Caco-2 (cell line): ENCODE data around the gene MAP3K8. TPM values are rescaled to one million over a fixed set of nuclear protein-coding genes. Genes with fewer than 3 reads are reported as not detected.
A peak's percentile ranks its signal among the peaks of the same experiment; 100 is the strongest.
"Not testable (repeated sequence)": the region's sequence is repeated elsewhere in the genome, so short reads cannot be mapped to it uniquely, and the experiment has no call there.

ENCODE experiments used
- BruUV-seq: library from RNA; stranded (reverse); fragments of 400-500 nt; replicated peaks from 2 replicates; lab custom pipeline; 2021; lab: Mats Ljungman, UMichigan
- CTCF ChIA-PET: fragments of 300-600 bp; sonication (Branson Sonifier 250); formaldehyde crosslinking; loops from one replicate; lab custom pipeline; 2022; ENCODE audit warnings: antibody characterized with exemption; lab: Charles Lee
- POLR2A ChIA-PET: fragments of 300-600 bp; sonication (Branson Sonifier 250); formaldehyde crosslinking; loops from one replicate; lab custom pipeline; 2022; ENCODE audit warnings: antibody characterized with exemption; lab: Charles Lee
- DNase-seq, 2 experiments: peaks; one replicate each; pipeline versions ENCODE4 v3.0.0 to v3.0.0-alpha.2; 2020 to 2022
- H3K27me3 ChIP-seq: replicated peaks from 2 replicates; pipeline ENCODE4 v1.6.0; 2011; ENCODE audit warnings: low read length; ENCODE audit not compliant: control insufficient read depth, insufficient read depth
- H3K36me3 ChIP-seq: 2 replicates; pipeline ENCODE4 v1.5.1; 2011; ENCODE audit warnings: low read length; ENCODE audit not compliant: control insufficient read depth, insufficient read depth
- H3K4me1 ChIP-seq: fragments of 250-450 bp; sonication (Bioruptor Pico); 2 replicates; pipeline ENCODE4 v1.5.1; 2020; ENCODE audit warnings: mild to moderate bottlenecking
- H3K4me3 ChIP-seq: 2 replicates; pipeline ENCODE4 v1.5.1; 2011; ENCODE audit warnings: low read depth, mild to moderate bottlenecking, control low read depth, low read length
- H3K9me3 ChIP-seq: fragments of 250-450 bp; sonication (Bioruptor Pico); 2 replicates; pipeline ENCODE4 v1.5.1; 2020; ENCODE audit warnings: mild to moderate bottlenecking, moderate library complexity
- H3K27ac Mint-ChIP-seq: one replicate; pipeline ENCODE4 v1.8.0; 2022; ENCODE audit warnings: mixed read lengths; ENCODE audit not compliant: unreplicated experiment
- H3K27me3 Mint-ChIP-seq: one replicate; pipeline ENCODE4 v1.8.0; 2022; ENCODE audit warnings: mixed read lengths; ENCODE audit not compliant: insufficient read depth, unreplicated experiment
- H3K36me3 Mint-ChIP-seq: one replicate; pipeline ENCODE4 v1.8.0; 2022; ENCODE audit warnings: mild to moderate bottlenecking, mixed read lengths; ENCODE audit not compliant: insufficient read depth, unreplicated experiment
- H3K4me1 Mint-ChIP-seq: one replicate; pipeline ENCODE4 v1.8.0; 2022; ENCODE audit warnings: low read depth, mixed read lengths; ENCODE audit not compliant: unreplicated experiment
- H3K4me3 Mint-ChIP-seq: one replicate; pipeline ENCODE4 v1.8.0; 2022; ENCODE audit warnings: mild to moderate bottlenecking, moderate library complexity, mixed read lengths; ENCODE audit not compliant: unreplicated experiment
- H3K9me3 Mint-ChIP-seq: one replicate; pipeline ENCODE4 v1.8.0; 2022; ENCODE audit warnings: mixed read lengths; ENCODE audit not compliant: unreplicated experiment
- intact Hi-C: fragments of 100-400 bp; cut with micrococcal nuclease; formaldehyde crosslinking; loops from one replicate; pipeline ENCODE4 v1.10.0; 2022; ENCODE audit not compliant: unreplicated experiment
- total RNA-seq: library from RNA; stranded (reverse); gene quantifications from 2 replicates; pipeline ENCODE4 v1.2.3, GENCODE V29; 2022
- TF ChIP-seq, protein P1 (sequence below), 2 experiments: fragments of 200-600 bp in 1 of 2; IDR thresholded peaks; 1 replicate in 1 of 2; 2 replicates in 1 of 2; pipeline versions ENCODE4 v1.5.1 to v1.8.0; 2011 to 2022; ENCODE audit warnings: antibody characterized with exemption in 1 of 2, control low read depth in 1 of 2, inconsistent platforms in 1 of 2, low read depth in 1 of 2, low read length in 1 of 2, mild to moderate bottlenecking in 1 of 2, moderate library complexity in 1 of 2; ENCODE audit not compliant: insufficient read depth in 1 of 2, severe bottlenecking in 1 of 2, unreplicated experiment in 1 of 2

MAP3K8 gene
- total RNA-seq, 1 experiment from 2014 or later = 17.9 TPM

GRCh38 chr10:30476511-30477155, 42.6 kb downstream of the MAP3K8 start:
- TF ChIP-seq, protein P1, sequence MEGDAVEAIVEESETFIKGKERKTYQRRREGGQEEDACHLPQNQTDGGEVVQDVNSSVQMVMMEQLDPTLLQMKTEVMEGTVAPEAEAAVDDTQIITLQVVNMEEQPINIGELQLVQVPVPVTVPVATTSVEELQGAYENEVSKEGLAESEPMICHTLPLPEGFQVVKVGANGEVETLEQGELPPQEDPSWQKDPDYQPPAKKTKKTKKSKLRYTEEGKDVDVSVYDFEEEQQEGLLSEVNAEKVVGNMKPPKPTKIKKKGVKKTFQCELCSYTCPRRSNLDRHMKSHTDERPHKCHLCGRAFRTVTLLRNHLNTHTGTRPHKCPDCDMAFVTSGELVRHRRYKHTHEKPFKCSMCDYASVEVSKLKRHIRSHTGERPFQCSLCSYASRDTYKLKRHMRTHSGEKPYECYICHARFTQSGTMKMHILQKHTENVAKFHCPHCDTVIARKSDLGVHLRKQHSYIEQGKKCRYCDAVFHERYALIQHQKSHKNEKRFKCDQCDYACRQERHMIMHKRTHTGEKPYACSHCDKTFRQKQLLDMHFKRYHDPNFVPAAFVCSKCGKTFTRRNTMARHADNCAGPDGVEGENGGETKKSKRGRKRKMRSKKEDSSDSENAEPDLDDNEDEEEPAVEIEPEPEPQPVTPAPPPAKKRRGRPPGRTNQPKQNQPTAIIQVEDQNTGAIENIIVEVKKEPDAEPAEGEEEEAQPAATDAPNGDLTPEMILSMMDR (IDR thresholded peaks at IDR 0.05; ENCODE audit: insufficient read depth in 1 of 2, low read depth in 1 of 2, low read length in 1 of 2, severe bottlenecking in 1 of 2, unreplicated experiment in 1 of 2) = no peak
- no peaks in the 10 kb centered on the region for H3K27me3 Mint-ChIP-seq
- no peak overlapping the region for H3K27ac Mint-ChIP-seq
- H3K36me3 Mint-ChIP-seq = no peaks in the 10 kb centered on the region
- Histone ChIP-seq H3K27me3 (no peaks in the 10 kb centered on the region), H3K36me3 (no peaks in the 10 kb centered on the region), H3K4me1 (peaks cover 10% of the 10 kb centered on the region), H3K4me3 (no peak overlapping the region), H3K9me3 (peaks cover 11% of the 10 kb centered on the region; the same call in 1 of the 2 replicates)
- DNase-seq = no peak
- CTCF ChIA-PET = no interaction called here
- intact Hi-C loops = no loop called here
- POLR2A ChIA-PET = no interaction called here
- peaks cover 21% of the 10 kb centered on the region for H3K4me1 Mint-ChIP-seq
- no peak overlapping the region for H3K4me3 Mint-ChIP-seq
- peaks cover 16% of the 10 kb centered on the region for H3K9me3 Mint-ChIP-seq
- BruUV-seq = no TSS peak

DNA sequence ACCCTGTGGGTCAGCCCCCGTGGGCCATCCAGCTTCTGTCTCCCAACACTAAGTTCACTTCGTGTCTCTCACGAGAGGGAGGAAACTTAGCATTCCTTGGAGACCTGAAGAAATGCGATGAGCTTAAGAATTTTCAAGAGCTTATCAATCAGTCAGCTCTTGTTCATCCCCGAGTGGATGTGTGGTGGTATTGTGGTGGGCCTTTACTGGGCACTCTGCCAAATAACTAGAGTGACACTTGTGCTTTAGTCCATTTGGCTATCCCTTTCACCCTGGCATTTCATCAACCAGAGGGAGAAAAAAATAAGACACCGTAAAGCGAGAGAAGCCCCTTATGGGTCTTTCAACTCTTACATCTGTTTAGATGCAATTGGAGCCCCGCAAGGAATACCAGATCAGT, 45.5 kb downstream of the MAP3K8 start:
- H3K4me1 Mint-ChIP-seq = peaks cover 14% of the 10 kb centered on the region
- POLR2A ChIA-PET, CTCF ChIA-PET, H3K27me3 Mint-ChIP-seq, H3K4me3 ChIP-seq, DNase-seq, H3K27me3 ChIP-seq, H3K36me3 Mint-ChIP-seq, H3K4me1 ChIP-seq, intact Hi-C loops, BruUV-seq, H3K27ac Mint-ChIP-seq, H3K36me3 ChIP-seq, H3K4me3 Mint-ChIP-seq: not testable (repeated sequence)
- H3K9me3 ChIP-seq = peaks cover 33% of the 10 kb centered on the region
- H3K9me3 Mint-ChIP-seq = peaks cover 28% of the 10 kb centered on the region

DNA sequence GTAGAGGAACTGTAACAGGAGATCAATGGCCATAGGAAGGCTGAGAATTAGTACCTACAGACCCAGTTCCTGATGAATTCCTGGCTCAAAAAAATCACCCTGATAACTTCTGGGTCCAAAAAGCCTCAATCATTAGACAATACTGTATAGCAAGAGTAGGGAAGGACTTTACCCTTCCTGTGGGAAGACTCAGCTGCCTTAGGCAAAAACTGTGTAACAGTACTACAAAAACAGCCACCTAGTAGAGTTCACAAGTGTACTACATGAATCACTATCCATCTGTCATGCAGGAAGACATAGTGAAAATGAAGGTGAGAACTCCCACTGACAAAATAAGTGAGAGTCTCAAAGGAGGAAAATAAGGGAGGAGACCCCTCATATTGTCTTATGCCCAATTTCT, 47.6 kb downstream of the MAP3K8 start:
- no peak for DNase-seq
- BruUV-seq = no TSS peak
- no peak overlapping the region for H3K4me3 Mint-ChIP-seq
- H3K27me3 Mint-ChIP-seq = no peaks in the 10 kb centered on the region
- no peaks in the 10 kb centered on the region for H3K36me3 Mint-ChIP-seq
- H3K36me3 ChIP-seq = no peaks in the 10 kb centered on the region
- ChIA-PET POLR2A (interaction anchor here (0.6 kb wide), 1 partner anchor 1769 kb away, joined by 5 read pairs; no protein-coding TSS in a partner anchor), CTCF (no interaction called here)
- TF ChIP-seq, protein P1 (IDR thresholded peaks at IDR 0.05; ENCODE audit: insufficient read depth in 1 of 2, low read depth in 1 of 2, low read length in 1 of 2, severe bottlenecking in 1 of 2, unreplicated experiment in 1 of 2) = no peak
- intact Hi-C loops = no loop called here
- H3K9me3 ChIP-seq = peaks cover 27% of the 10 kb centered on the region
- no peak overlapping the region for H3K4me3 ChIP-seq
- H3K27me3 ChIP-seq = no peaks in the 10 kb centered on the region
- peak overlapping the region; percentile 15 for H3K27ac Mint-ChIP-seq
- peaks cover 18% of the 10 kb centered on the region for H3K9me3 Mint-ChIP-seq
- H3K4me1 ChIP-seq = no peaks in the 10 kb centered on the region
- H3K4me1 Mint-ChIP-seq = peaks cover 7% of the 10 kb centered on the region
